H1 (cell line): ENCODE results near the gene SPOCK3.

ENCODE experiments used
- CEBPB ChIP-seq: IDR thresholded peaks from 2 replicates; pipeline ENCODE4 v1.6.1; 2012; ENCODE audit warnings: low read depth, low read length
- CHD2 ChIP-seq: IDR thresholded peaks from 2 replicates; pipeline ENCODE4 v1.6.1; 2012; ENCODE audit warnings: low read length, improper control_type of control experiment
- CTCF ChIP-seq, 3 experiments: IDR thresholded peaks; 1 replicate in 2 of 3; 2 replicates in 1 of 3; pipeline versions ENCODE4 v1.5.1 to v1.6.1; 2011; ENCODE audit warnings: low read length in 3 of 3, mild to moderate bottlenecking in 3 of 3, inconsistent platforms in 2 of 3, low read depth in 1 of 3, moderate library complexity in 1 of 3; ENCODE audit not compliant: insufficient read depth in 1 of 3; ENCODE audit errors: control extremely low read depth in 1 of 3
- EGR1 ChIP-seq: IDR thresholded peaks from 2 replicates; pipeline ENCODE4 v1.6.1; 2011; ENCODE audit warnings: low read depth, low read length, borderline replicate concordance
- EP300 ChIP-seq, 2 experiments: IDR thresholded peaks; 1 replicate in 1 of 2; 2 replicates in 1 of 2; pipeline ENCODE4 v1.6.1; 2011 to 2012; ENCODE audit warnings: low read depth in 2 of 2, low read length in 2 of 2, mild to moderate bottlenecking in 2 of 2, borderline replicate concordance in 1 of 2, inconsistent platforms in 1 of 2, moderate library complexity in 1 of 2
- JUN ChIP-seq: IDR thresholded peaks from 2 replicates; pipeline ENCODE4 v1.6.1; 2011; ENCODE audit warnings: low read depth, mild to moderate bottlenecking, improper control_type of control experiment, low read length
- JUND ChIP-seq: IDR thresholded peaks from 2 replicates; pipeline ENCODE4 v1.6.1; 2011; ENCODE audit warnings: mild to moderate bottlenecking, improper control_type of control experiment, low read length
- RAD21 ChIP-seq, 2 experiments: IDR thresholded peaks in 1 of 2; conservative IDR thresholded peaks in 1 of 2; 2 replicates each; pipeline ENCODE4 v1.6.1; 2011; ENCODE audit warnings: low read depth in 2 of 2, low read length in 2 of 2, improper control_type of control experiment in 1 of 2, inconsistent platforms in 1 of 2, mild to moderate bottlenecking in 1 of 2, moderate library complexity in 1 of 2
- RXRA ChIP-seq: IDR thresholded peaks from 2 replicates; pipeline ENCODE4 v1.6.1; 2011; ENCODE audit warnings: low read depth, mild to moderate bottlenecking, low read length, moderate library complexity; ENCODE audit not compliant: insufficient read depth
- TAF1 ChIP-seq: IDR thresholded peaks from 2 replicates; pipeline ENCODE4 v1.6.1; 2011; ENCODE audit warnings: mild to moderate bottlenecking, low read depth, low read length
- TAF7 ChIP-seq: optimal IDR thresholded peaks from 2 replicates; pipeline ENCODE3; 2011; ENCODE audit warnings: low read depth, mild to moderate bottlenecking, inconsistent platforms, low read length, moderate library complexity, borderline replicate concordance
- YY1 ChIP-seq: IDR thresholded peaks from 2 replicates; pipeline ENCODE4 v1.6.1; 2011; ENCODE audit warnings: low read depth, mild to moderate bottlenecking, low read length

DNA sequence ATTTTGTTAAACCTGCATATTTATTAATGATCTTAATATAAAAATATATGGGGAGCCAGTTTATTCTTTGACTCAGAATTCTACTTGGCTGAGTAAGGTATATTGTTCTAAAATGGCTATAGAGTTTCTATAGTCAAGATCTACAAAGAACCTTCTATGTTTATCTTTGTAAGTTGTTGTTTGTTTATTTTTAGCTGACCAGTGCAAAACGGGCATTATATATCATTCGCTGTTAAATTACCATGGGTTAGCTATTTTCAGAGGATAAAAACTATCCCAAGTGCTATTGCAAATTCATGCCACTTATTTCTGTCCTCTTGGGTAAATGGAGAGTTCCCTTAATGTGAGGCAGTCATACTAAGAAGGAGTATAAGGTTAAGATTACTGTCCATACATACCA is 5.3 kb upstream of the SPOCK3 start:
- TF ChIP-seq JUND, result no peak
- no peak for TF ChIP-seq TAF1
- TF ChIP-seq RXRA, result no peak
- no peak for TF ChIP-seq RAD21 (IDR thresholded peaks at IDR 0.05 in 1 of 2, conservative IDR thresholded peaks at IDR 0.05 in 1 of 2; ENCODE audit: low read depth in 2 of 2, low read length in 2 of 2)
- TF ChIP-seq TAF7, result no peak
- no peak for TF ChIP-seq CTCF (IDR thresholded peaks at IDR 0.05; ENCODE audit: control extremely low read depth in 1 of 3, insufficient read depth in 1 of 3, low read depth in 1 of 3, low read length in 3 of 3)
- no peak for TF ChIP-seq JUN
- TF ChIP-seq EGR1, result no peak
- no peak for TF ChIP-seq CEBPB
- no peak for TF ChIP-seq EP300 (IDR thresholded peaks at IDR 0.05; ENCODE audit: borderline replicate concordance in 1 of 2, low read depth in 2 of 2, low read length in 2 of 2)
- TF ChIP-seq YY1, result no peak
- no peak for TF ChIP-seq CHD2
